Fibroblast of pulmonary artery (primary cell): Measurements from ENCODE around the gene SLC12A6.
A peak's percentile ranks its signal among the peaks of the same experiment; 100 is the strongest.
"Not testable (repeated sequence)": the region's sequence is repeated elsewhere in the genome, so short reads cannot be mapped to it uniquely, and the experiment has no call there.

Experiments used
- DNase-seq: peaks from one replicate; pipeline ENCODE4 v3.0.0-alpha.2; 2010; ENCODE audit warnings: low read depth
- H3K4me3 ChIP-seq: replicated peaks from 2 replicates; pipeline ENCODE4 v1.5.1; 2011; ENCODE audit warnings: low read depth, mild to moderate bottlenecking, control low read depth, low read length, moderate library complexity
- CTCF ChIP-seq: IDR thresholded peaks from 2 replicates; pipeline ENCODE4 v1.5.1; 2011; ENCODE audit warnings: mild to moderate bottlenecking, control low read depth, low read length, inconsistent platforms; ENCODE audit errors: missing control alignments

SLC12A6 gene

DNA sequence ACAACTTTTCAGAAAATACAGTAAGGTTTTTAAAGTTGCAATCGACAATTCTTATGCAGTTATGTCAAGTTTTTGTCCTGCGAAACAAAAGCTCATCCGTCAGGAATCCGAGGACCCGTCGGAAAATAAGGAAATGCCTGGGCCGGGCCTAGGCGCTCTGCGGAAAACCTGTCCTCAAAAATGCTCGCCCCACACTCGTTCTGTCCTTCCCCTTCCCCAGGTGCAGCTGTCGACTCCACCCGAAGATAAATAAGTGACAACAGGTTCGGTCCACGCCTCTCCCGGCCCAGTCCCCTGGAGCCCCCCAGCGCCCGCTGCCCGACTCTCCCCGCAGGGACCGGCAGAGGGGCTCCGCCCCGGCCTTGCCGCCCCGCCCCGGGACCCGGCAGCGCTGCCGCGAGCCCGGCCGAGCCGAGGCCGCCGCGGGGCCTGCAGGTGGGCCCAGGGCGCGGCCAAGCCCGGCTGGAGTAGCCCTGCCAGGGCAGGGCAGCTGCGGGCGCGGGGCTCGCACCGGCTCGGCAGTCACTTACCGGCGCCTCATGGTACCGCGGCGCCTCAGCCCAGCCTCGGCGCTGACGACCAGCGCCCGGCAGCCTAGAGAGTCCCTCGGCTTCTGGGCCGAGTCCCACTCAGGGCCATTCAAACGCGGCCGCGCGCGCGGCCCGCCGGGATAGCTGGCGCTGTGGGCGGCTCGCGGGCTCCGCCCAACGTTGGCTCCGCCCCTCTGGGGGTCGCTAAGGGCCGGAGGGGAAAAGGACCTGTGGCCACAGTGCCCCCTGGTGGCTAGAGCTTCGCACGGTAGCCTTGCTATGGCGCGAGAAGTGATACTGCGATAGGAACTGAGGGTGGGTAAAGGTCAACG lies 127.9 kb downstream of the SLC12A6 start, which contains the start of gene KATNBL1:
KATNBL1 (minus strand) TSS at position 676 of the 862 bp plus-strand sequence. CDS start 46,420 bp downstream, outside the sequence.
- peak; percentile 93 for DNase-seq
- peak within 1 kb of the TSS; percentile 83 for H3K4me3 ChIP-seq
- peak; percentile 79 for TF ChIP-seq CTCF

GRCh38 chr15:34206011-34206410 lies 131.6 kb downstream of the SLC12A6 start:
- TF ChIP-seq CTCF: no peak
- DNase-seq: no peak
- no peak overlapping the region for H3K4me3 ChIP-seq

- TF ChIP-seq CTCF: no peak
- DNase-seq: no peak
- no peak overlapping the region for H3K4me3 ChIP-seq
These were observed 133.6 kb downstream of the SLC12A6 start for GRCh38 chr15:34203936-34204335.

DNA sequence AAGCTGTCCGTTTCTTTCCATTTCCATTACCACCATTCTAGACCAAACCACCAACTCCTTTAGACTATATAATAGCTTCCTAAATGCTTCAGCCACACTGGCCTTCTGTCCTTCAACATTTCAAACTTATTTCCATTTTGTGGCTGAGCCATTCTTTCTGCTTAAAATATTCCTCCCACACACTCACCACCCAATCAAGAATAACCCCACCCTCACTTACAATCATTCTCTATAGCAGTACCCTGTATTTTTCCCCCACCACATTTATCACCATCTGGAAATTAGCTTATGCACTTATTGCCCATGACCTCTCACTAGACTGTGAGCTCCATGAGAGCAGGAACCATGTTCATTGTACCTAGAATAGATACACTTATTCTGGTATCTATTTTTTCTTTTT lies 134.3 kb downstream of the SLC12A6 start:
- no peak for TF ChIP-seq CTCF
- H3K4me3 ChIP-seq: no peak overlapping the region
- no peak for DNase-seq

- not testable (repeated sequence) for DNase-seq, H3K4me3 ChIP-seq
These were observed 144.3 kb downstream of the SLC12A6 start for GRCh38 chr15:34193272-34193671.

DNA sequence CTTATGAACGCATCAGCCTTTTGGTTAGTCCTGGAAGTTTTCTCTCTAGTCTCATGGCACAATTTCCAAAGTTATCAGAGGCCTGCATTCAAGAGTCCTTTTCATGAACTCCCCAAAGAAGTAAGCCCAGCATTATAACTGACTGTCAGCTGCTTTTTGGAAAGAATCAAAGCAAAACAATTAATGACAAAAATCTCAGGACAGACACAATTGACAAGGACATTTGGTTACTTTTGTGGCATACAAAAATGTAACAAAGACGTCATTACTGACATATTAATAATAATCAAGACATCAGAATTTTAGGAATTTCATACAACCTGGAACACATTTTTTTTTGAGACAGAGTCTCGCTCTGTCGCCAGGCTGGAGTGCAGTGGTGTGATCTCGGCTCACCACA lies 148.9 kb downstream of the SLC12A6 start:
- DNase-seq: no peak
- no peak for TF ChIP-seq CTCF
- H3K4me3 ChIP-seq: no peak overlapping the region

GRCh38 chr15:34185666-34186065 lies 151.9 kb downstream of the SLC12A6 start:
- H3K4me3 ChIP-seq: no peak overlapping the region
- TF ChIP-seq CTCF: no peak
- DNase-seq: peak; percentile 56
